ENCODE results near the gene ATAD2B. TPM values are rescaled to one million over a fixed set of nuclear protein-coding genes. Genes with fewer than 3 reads are reported as not detected.

ATAD2B gene
- total RNA-seq, 1 donor from 2014 or later: 11.4 TPM

- no peak for DNase-seq (ENCODE audit: low read depth, low spot score)
Observed at GRCh38 chr2:23837871-23838270, 89.1 kb downstream of the ATAD2B start.

- DNase-seq (ENCODE audit: low read depth, low spot score): no peak
Observed at GRCh38 chr2:23836971-23837565, 89.9 kb downstream of the ATAD2B start.

- DNase-seq (ENCODE audit: low read depth, low spot score): no peak
Observed at GRCh38 chr2:23836505-23836904, 90.4 kb downstream of the ATAD2B start.

- no peak for DNase-seq (ENCODE audit: low read depth, low spot score)
Observed at GRCh38 chr2:23835988-23836387, 90.9 kb downstream of the ATAD2B start.

- DNase-seq (ENCODE audit: low read depth, low spot score): no peak
Observed at GRCh38 chr2:23835423-23835822, 91.5 kb downstream of the ATAD2B start.

GRCh38 chr2:23828986-23829385, 97.9 kb downstream of the ATAD2B start:
- no peak for DNase-seq (ENCODE audit: low read depth, low spot score)

GRCh38 chr2:23828256-23828980, 98.5 kb downstream of the ATAD2B start:
- no peak for DNase-seq (ENCODE audit: low read depth, low spot score)

GRCh38 chr2:23827287-23827686, 99.6 kb downstream of the ATAD2B start:
- DNase-seq (ENCODE audit: low read depth, low spot score): no peak

GRCh38 chr2:23826771-23827170, 100.2 kb downstream of the ATAD2B start:
- no peak for DNase-seq (ENCODE audit: low read depth, low spot score)

GRCh38 chr2:23826040-23826439, 100.9 kb downstream of the ATAD2B start:
- no peak for DNase-seq (ENCODE audit: low read depth, low spot score)

GRCh38 chr2:23824777-23825212, 102.1 kb downstream of the ATAD2B start:
- DNase-seq (ENCODE audit: low read depth, low spot score): peak; percentile 24

- DNase-seq (ENCODE audit: low read depth, low spot score): no peak
Observed at GRCh38 chr2:23823863-23824262, 103.1 kb downstream of the ATAD2B start.

- no peak for DNase-seq (ENCODE audit: low read depth, low spot score)
Observed at GRCh38 chr2:23814963-23815362, 112.0 kb downstream of the ATAD2B start.

- DNase-seq (ENCODE audit: low read depth, low spot score): no peak
Observed at GRCh38 chr2:23813438-23813837, 113.5 kb downstream of the ATAD2B start.

GRCh38 chr2:23809150-23809549, 117.8 kb downstream of the ATAD2B start:
- no peak for DNase-seq (ENCODE audit: low read depth, low spot score)

GRCh38 chr2:23806665-23807249, 120.2 kb downstream of the ATAD2B start:
- no peak for DNase-seq (ENCODE audit: low read depth, low spot score)

- DNase-seq (ENCODE audit: low read depth, low spot score): no peak
Observed at GRCh38 chr2:23806201-23806600, 120.7 kb downstream of the ATAD2B start.

GRCh38 chr2:23803965-23804542, 122.9 kb downstream of the ATAD2B start:
- DNase-seq (ENCODE audit: low read depth, low spot score): no peak

- DNase-seq (ENCODE audit: low read depth, low spot score): no peak
Observed at GRCh38 chr2:23803264-23803964, 123.5 kb downstream of the ATAD2B start.

GRCh38 chr2:23801396-23801795, 125.5 kb downstream of the ATAD2B start:
- no peak for DNase-seq (ENCODE audit: low read depth, low spot score)

GRCh38 chr2:23794234-23794633, 132.7 kb downstream of the ATAD2B start:
- no peak for DNase-seq (ENCODE audit: low read depth, low spot score)

- no peak for DNase-seq (ENCODE audit: low read depth, low spot score)
Observed at GRCh38 chr2:23793476-23793875, 133.4 kb downstream of the ATAD2B start.

All from pulmonary artery endothelial cell (primary cell).